Measurements from ENCODE around the gene MPI. TPM values are rescaled to one million over a fixed set of nuclear protein-coding genes. Genes with fewer than 3 reads are reported as not detected.
A peak's percentile ranks its signal among the peaks of the same experiment; 100 is the strongest.
"Not testable (repeated sequence)": the region's sequence is repeated elsewhere in the genome, so short reads cannot be mapped to it uniquely, and the experiment has no call there.

MPI gene
- total RNA-seq, 4 donors from 2014 or later = 63.1 to 176 (median 98.4) TPM

DNA sequence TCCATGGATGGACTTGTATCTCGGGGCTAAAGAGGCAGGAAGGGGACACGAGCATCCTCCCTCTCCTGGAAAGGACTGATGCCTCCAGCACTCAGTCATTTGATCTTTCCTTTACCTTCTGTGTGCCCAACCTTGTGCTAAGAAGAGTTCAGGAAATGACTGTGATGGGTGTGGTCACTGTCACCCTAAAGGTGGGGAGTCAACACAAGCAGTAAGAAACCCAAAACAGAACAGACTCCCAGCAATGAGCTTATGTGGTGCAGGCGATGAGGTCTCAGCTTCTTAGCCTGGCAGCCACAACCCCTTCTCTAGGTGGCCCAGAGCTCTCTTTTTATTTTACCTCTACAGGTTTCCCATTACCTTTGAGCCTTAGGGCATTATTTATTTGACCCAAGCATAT is 3.8 kb downstream of the MPI start:
- H3K4me1 ChIP-seq = peaks cover 3 to 42% (median 32%) of the 10 kb centered on the region in 4 donors
- in situ Hi-C loops (cut with MboI; ENCODE audit: low pct_ligation_motif_present in 1 of 4, low pct_unique_long_range_greater_than_20kb in 1 of 4, low sequenced_read_pairs in 3 of 4) = no loop called here
- no peaks in the 10 kb centered on the region for H3K9me3 ChIP-seq
- TF ChIP-seq, protein P1, sequence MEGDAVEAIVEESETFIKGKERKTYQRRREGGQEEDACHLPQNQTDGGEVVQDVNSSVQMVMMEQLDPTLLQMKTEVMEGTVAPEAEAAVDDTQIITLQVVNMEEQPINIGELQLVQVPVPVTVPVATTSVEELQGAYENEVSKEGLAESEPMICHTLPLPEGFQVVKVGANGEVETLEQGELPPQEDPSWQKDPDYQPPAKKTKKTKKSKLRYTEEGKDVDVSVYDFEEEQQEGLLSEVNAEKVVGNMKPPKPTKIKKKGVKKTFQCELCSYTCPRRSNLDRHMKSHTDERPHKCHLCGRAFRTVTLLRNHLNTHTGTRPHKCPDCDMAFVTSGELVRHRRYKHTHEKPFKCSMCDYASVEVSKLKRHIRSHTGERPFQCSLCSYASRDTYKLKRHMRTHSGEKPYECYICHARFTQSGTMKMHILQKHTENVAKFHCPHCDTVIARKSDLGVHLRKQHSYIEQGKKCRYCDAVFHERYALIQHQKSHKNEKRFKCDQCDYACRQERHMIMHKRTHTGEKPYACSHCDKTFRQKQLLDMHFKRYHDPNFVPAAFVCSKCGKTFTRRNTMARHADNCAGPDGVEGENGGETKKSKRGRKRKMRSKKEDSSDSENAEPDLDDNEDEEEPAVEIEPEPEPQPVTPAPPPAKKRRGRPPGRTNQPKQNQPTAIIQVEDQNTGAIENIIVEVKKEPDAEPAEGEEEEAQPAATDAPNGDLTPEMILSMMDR (IDR thresholded peaks at IDR 0.05) = no peak
- TF ChIP-seq EP300 (IDR thresholded peaks at IDR 0.05; ENCODE audit: low read depth) (no peak), POLR2AphosphoS5 (IDR thresholded peaks at IDR 0.05) (no peak), POLR2A (IDR thresholded peaks at IDR 0.05) (no peak)
- intact Hi-C loops (cut with DNase I; ENCODE audit: low total_unique reads) = no loop called here
- H3K4me3 ChIP-seq = no peak overlapping the region
- no peak for DNase-seq
- H3K27me3 ChIP-seq = no peaks in the 10 kb centered on the region
- WGBS, 2 donors (ENCODE audit: low coverage in 1 of 2) = 60 to 75% methylated on average over 1 to 3 of the region's 3 CpGs
- H3K27ac ChIP-seq = no peak overlapping the region
- H3K36me3 ChIP-seq = no peaks in the 10 kb centered on the region

GRCh38 chr15:74894383-74894782 is 4.5 kb downstream of the MPI start:
- H3K9me3 ChIP-seq; H3K36me3 ChIP-seq; H3K27ac ChIP-seq; DNase-seq; intact Hi-C loops (cut with DNase I; ENCODE audit: low total_unique reads); H3K4me3 ChIP-seq; H3K27me3 ChIP-seq; in situ Hi-C loops (cut with MboI; ENCODE audit: low pct_ligation_motif_present in 1 of 4, low pct_unique_long_range_greater_than_20kb in 1 of 4, low sequenced_read_pairs in 3 of 4): not testable (repeated sequence)
- WGBS, 2 donors (ENCODE audit: low coverage in 1 of 2) = 97 to 100% methylated on average over 2 to 7 of the region's 7 CpGs
- peaks cover 3 to 34% (median 29%) of the 10 kb centered on the region in 4 donors for H3K4me1 ChIP-seq

GRCh38 chr15:74895830-74896229 is 6.0 kb downstream of the MPI start:
- Histone ChIP-seq H3K9me3 (no peaks in the 10 kb centered on the region), H3K4me1 (peaks cover 3 to 25% (median 21%) of the 10 kb centered on the region in 4 donors), H3K36me3 (peaks cover 0 to 18% (median 0%) of the 10 kb centered on the region in 4 donors), H3K27ac (no peak overlapping the region), H3K27me3 (no peaks in the 10 kb centered on the region), H3K4me3 (no peak overlapping the region)
- no peak for DNase-seq
- intact Hi-C loops (cut with DNase I; ENCODE audit: low total_unique reads) (loop anchor here (1.0 kb wide), 1 partner anchor 13 kb away; no protein-coding TSS in a partner anchor), in situ Hi-C loops (cut with MboI; ENCODE audit: low pct_ligation_motif_present in 1 of 4, low pct_unique_long_range_greater_than_20kb in 1 of 4, low sequenced_read_pairs in 3 of 4) (no loop called here)
- TF ChIP-seq, protein P1 (IDR thresholded peaks at IDR 0.05) = no peak
- TF ChIP-seq POLR2AphosphoS5 (IDR thresholded peaks at IDR 0.05) (no peak), EP300 (IDR thresholded peaks at IDR 0.05; ENCODE audit: low read depth) (no peak), POLR2A (IDR thresholded peaks at IDR 0.05) (no peak)
- whole genome bisulfite sequencing, 2 donors (ENCODE audit: low coverage in 1 of 2) = 96 to 100% methylated on average over 1 to 6 of the region's 6 CpGs

GRCh38 chr15:74896316-74896715 is 6.5 kb downstream of the MPI start:
- intact Hi-C loops (cut with DNase I; ENCODE audit: low total_unique reads) = no loop called here
- Histone ChIP-seq H3K9me3 (no peaks in the 10 kb centered on the region), H3K4me1 (peaks cover 3 to 24% (median 19%) of the 10 kb centered on the region in 4 donors), H3K27me3 (no peaks in the 10 kb centered on the region), H3K27ac (no peak overlapping the region), H3K4me3 (no peak overlapping the region), H3K36me3 (peaks cover 0 to 21% (median 0%) of the 10 kb centered on the region in 4 donors)
- TF ChIP-seq POLR2AphosphoS5 (IDR thresholded peaks at IDR 0.05) (no peak), POLR2A (IDR thresholded peaks at IDR 0.05) (no peak), EP300 (IDR thresholded peaks at IDR 0.05; ENCODE audit: low read depth) (no peak)
- TF ChIP-seq, protein P1 (IDR thresholded peaks at IDR 0.05) = no peak
- in situ Hi-C loops (cut with MboI; ENCODE audit: low pct_ligation_motif_present in 1 of 4, low pct_unique_long_range_greater_than_20kb in 1 of 4, low sequenced_read_pairs in 3 of 4) = no loop called here
- DNase-seq = no peak
- WGBS, 2 donors (ENCODE audit: low coverage in 1 of 2) = 100% methylated on average over 1 to 3 of the region's 3 CpGs

GRCh38 chr15:74897300-74897701 is 7.5 kb downstream of the MPI start:
- intact Hi-C loops (cut with DNase I; ENCODE audit: low total_unique reads) = no loop called here
- H3K4me3 ChIP-seq = no peak overlapping the region
- peak in 1 of 3 donors; percentile 20 for TF ChIP-seq POLR2AphosphoS5 (IDR thresholded peaks at IDR 0.05)
- TF ChIP-seq, protein P1 (IDR thresholded peaks at IDR 0.05) = no peak

More at GRCh38 chr15:74897300-74897701, 7.5 kb downstream of the MPI start:
- Histone ChIP-seq H3K36me3 (peaks cover 0 to 21% (median 0%) of the 10 kb centered on the region in 4 donors), H3K4me1 (peaks cover 3 to 26% (median 19%) of the 10 kb centered on the region in 4 donors), H3K9me3 (no peaks in the 10 kb centered on the region), H3K27me3 (no peaks in the 10 kb centered on the region), H3K27ac (no peak overlapping the region)
- DNase-seq = no peak
- in situ Hi-C loops (cut with MboI; ENCODE audit: low pct_ligation_motif_present in 1 of 4, low pct_unique_long_range_greater_than_20kb in 1 of 4, low sequenced_read_pairs in 3 of 4) = no loop called here
- WGBS, 2 donors (ENCODE audit: low coverage in 1 of 2) = 90% methylated on average over 4 of the region's 6 CpGs; no CpG with 5 or more reads in 1 of the 2 donors

Measured in transverse colon (tissue), 4 donors.